GM12864 (cell line): Measurements from ENCODE around the gene HAUS1.
"Not testable (repeated sequence)": the region's sequence is repeated elsewhere in the genome, so short reads cannot be mapped to it uniquely, and the experiment has no call there.

Source experiments
- DNase-seq: peaks from one replicate; pipeline ENCODE4 v3.0.0-alpha.2; 2011; ENCODE audit warnings: low read depth
- H3K4me3 ChIP-seq: 2 replicates; pipeline ENCODE4 v1.5.1; 2011; ENCODE audit warnings: mild to moderate bottlenecking, low read depth, low read length, control low read depth
- TF ChIP-seq, protein P1 (sequence below): IDR thresholded peaks from 2 replicates; pipeline ENCODE4 v1.5.1; 2011; ENCODE audit warnings: low read depth, mild to moderate bottlenecking, moderate library complexity, low read length, control low read depth, inconsistent platforms; ENCODE audit errors: missing control alignments

HAUS1 gene

GRCh38 chr18:46155641-46156051 lies 51.5 kb downstream of the HAUS1 start:
- DNase-seq: no peak
- no peak overlapping the region for H3K4me3 ChIP-seq
- TF ChIP-seq, protein P1, sequence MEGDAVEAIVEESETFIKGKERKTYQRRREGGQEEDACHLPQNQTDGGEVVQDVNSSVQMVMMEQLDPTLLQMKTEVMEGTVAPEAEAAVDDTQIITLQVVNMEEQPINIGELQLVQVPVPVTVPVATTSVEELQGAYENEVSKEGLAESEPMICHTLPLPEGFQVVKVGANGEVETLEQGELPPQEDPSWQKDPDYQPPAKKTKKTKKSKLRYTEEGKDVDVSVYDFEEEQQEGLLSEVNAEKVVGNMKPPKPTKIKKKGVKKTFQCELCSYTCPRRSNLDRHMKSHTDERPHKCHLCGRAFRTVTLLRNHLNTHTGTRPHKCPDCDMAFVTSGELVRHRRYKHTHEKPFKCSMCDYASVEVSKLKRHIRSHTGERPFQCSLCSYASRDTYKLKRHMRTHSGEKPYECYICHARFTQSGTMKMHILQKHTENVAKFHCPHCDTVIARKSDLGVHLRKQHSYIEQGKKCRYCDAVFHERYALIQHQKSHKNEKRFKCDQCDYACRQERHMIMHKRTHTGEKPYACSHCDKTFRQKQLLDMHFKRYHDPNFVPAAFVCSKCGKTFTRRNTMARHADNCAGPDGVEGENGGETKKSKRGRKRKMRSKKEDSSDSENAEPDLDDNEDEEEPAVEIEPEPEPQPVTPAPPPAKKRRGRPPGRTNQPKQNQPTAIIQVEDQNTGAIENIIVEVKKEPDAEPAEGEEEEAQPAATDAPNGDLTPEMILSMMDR: no peak

- TF ChIP-seq, protein P1: no peak
- DNase-seq: no peak
- H3K4me3 ChIP-seq: no peak overlapping the region
Observed at GRCh38 chr18:46156124-46156745, 52.0 kb downstream of the HAUS1 start.

GRCh38 chr18:46156843-46157242 lies 52.7 kb downstream of the HAUS1 start:
- TF ChIP-seq, protein P1: no peak
- H3K4me3 ChIP-seq: no peak overlapping the region

GRCh38 chr18:46158499-46158898 lies 54.3 kb downstream of the HAUS1 start:
- TF ChIP-seq, protein P1: no peak
- no peak for DNase-seq
- H3K4me3 ChIP-seq: no peak overlapping the region

More at GRCh38 chr18:46156843-46157242, 52.7 kb downstream of the HAUS1 start:
- DNase-seq: no peak

GRCh38 chr18:46160050-46160798 lies 56.0 kb downstream of the HAUS1 start:
- TF ChIP-seq, protein P1: no peak
- H3K4me3 ChIP-seq: no peak overlapping the region
- DNase-seq: no peak

DNA sequence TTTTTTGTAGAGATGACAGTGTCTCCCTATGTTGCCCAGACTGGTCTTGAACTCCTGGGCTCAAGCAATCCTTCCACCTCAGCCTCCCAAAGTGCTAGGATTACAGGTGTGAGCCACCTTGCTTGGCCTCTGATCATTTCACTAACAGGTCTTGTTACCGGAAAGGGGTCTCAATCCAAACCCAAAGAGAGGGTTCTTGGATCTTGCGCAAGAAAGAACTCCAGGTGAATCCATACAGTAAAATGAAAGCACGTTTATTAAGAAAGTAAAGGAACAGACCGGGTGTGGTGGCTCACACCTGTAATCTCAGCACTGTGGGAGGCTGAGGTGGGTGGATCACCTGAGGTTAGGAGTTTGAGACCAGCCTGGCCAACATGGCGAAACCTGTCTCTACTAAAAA lies 56.7 kb downstream of the HAUS1 start:
- not testable (repeated sequence) for DNase-seq

DNA sequence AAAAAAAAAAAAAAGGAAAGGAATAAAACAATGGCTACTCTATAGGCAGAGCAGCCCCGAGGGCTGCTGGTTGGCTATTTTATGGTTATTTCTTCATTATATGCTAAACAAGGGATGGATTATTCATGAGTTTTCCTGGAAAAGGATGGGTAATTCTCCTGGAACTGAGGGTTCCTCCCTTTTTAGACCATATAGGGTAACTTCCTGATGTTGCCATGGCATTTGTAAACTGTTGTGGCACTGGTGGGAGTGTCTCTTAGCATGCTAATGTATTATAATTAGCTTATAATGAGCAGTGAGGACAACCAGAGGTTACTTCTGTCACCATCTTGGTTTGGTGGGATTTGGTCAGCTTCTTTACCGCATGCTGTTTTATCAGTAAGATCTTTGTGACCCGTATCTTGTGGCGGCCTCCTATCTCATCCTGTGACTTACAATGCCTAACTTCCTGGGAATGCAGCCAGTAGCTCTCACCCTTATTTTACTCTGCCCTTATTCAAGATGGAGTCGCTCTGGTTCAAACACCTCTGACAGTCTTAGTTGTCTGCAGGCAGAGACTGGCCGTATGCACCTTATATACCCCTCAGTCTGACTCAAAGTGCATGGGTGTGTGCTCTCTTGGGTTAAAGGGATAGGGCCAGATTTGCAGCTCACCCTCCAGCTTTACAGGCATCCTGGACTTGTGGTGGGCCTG lies 57.7 kb downstream of the HAUS1 start:
- H3K4me3 ChIP-seq: no peak overlapping the region
- TF ChIP-seq, protein P1: no peak
- DNase-seq: no peak

More for the DNA sequence above, 56.7 kb downstream of the HAUS1 start:
- H3K4me3 ChIP-seq: not testable (repeated sequence)
